ENCODE results near the gene VSTM2L. TPM values are rescaled to one million over a fixed set of nuclear protein-coding genes. Genes with fewer than 3 reads are reported as not detected.

VSTM2L gene
- total and polyA plus RNA-seq, 9 of the 15 experiments (the other 6 are each of a cell fraction or from before 2014, with no cell fraction given) = not detected

GRCh38 chr20:37876863-37877262 lies 26.1 kb upstream of the VSTM2L start (continued):
- TF ChIP-seq GTF3C2 (IDR thresholded peaks at IDR 0.05; ENCODE audit: borderline replicate concordance, extremely low read depth, insufficient read length) = no peak
- no peak for TF ChIP-seq ZBTB17 (CRISPR knock-in tag; IDR thresholded peaks at IDR 0.05)
- no peak for TF ChIP-seq ZNF444 (CRISPR knock-in tag; IDR thresholded peaks at IDR 0.05)
- TF ChIP-seq RBM25 (IDR thresholded peaks at IDR 0.05; ENCODE audit: low read depth, low read length, severe bottlenecking) = no peak

- Histone ChIP-seq H3K36me3 (ENCODE audit: control insufficient read depth, insufficient read depth, low read length) (no peaks in the 10 kb centered on the region), H3K4me1 (replicated peaks in 1 of 2; ENCODE audit: control insufficient read depth in 2 of 2, insufficient read depth in 2 of 2, low read length in 2 of 2) (peaks cover 10 to 11% of the 10 kb centered on the region in 2 experiments; a peak in 4 of 5 replicates), H2AFZ (ENCODE audit: low read depth, low read length) (no peak overlapping the region), H3K27me3 (ENCODE audit: control insufficient read depth in 2 of 2, insufficient read depth in 2 of 2, low read length in 2 of 2) (peaks cover 21 to 47% of the 10 kb centered on the region in 2 experiments), H3K79me2 (ENCODE audit: control insufficient read depth, insufficient read depth, low read length) (no peaks in the 10 kb centered on the region), H3K27ac (ENCODE audit: extremely low read depth, low read depth, low read length) (no peak overlapping the region), H3K9me1 (ENCODE audit: control insufficient read depth, insufficient read depth, low read length) (no peaks in the 10 kb centered on the region), H3K4me3 (no peak overlapping the region), H3K9ac (ENCODE audit: insufficient read depth in 1 of 2, low read depth in 2 of 2, low read length in 2 of 2) (no peak overlapping the region), H4K20me1 (replicated peaks; ENCODE audit: control insufficient read depth, insufficient read depth, low read length) (peaks cover 14% of the 10 kb centered on the region; the same call in 1 of the 2 replicates), H3K9me3 (replicated peaks; ENCODE audit: control insufficient read depth, insufficient read depth, low read depth, low read length) (no peaks in the 10 kb centered on the region), H3K4me2 (ENCODE audit: insufficient read depth, low read length) (no peak overlapping the region)
- in situ Hi-C loops (cut with MboI) (no loop called here), intact Hi-C loops (cut with micrococcal nuclease) (no loop called here)
- ChIA-PET POLR2A (interaction anchor here (1.5 kb wide), 1 partner anchor 9 kb away, joined by 4 read pairs; no protein-coding TSS in a partner anchor), CTCF (ENCODE audit: low intra/inter-chr PET ratio) (no interaction called here)
- no peak for ATAC-seq
- no peak for DNase-seq (ENCODE audit: extremely low read depth in 1 of 4, low spot score in 3 of 4)
- TF ChIP-seq SMARCB1 (IDR thresholded peaks at IDR 0.05; ENCODE audit: insufficient read length, low read depth) (no peak), TEAD1 (CRISPR knock-in tag; IDR thresholded peaks at IDR 0.05) (no peak), ADNP (tag; IDR thresholded peaks at IDR 0.05) (no peak), SMC3 (conservative IDR thresholded peaks at IDR 0.05; ENCODE audit: insufficient read depth, low read depth, low read length) (no peak), SMARCE1 (IDR thresholded peaks at IDR 0.05) (no peak), PCBP2 (IDR thresholded peaks at IDR 0.05; ENCODE audit: low read depth, low read length, poor library complexity, severe bottlenecking) (no peak), STAT5A (IDR thresholded peaks at IDR 0.05; ENCODE audit: borderline replicate concordance, low read length) (no peak), CCNT2 (IDR thresholded peaks at IDR 0.05; ENCODE audit: borderline replicate concordance, extremely low read depth, insufficient read length, low read depth, low read length) (no peak), USF1 (CRISPR knock-in tag; IDR thresholded peaks at IDR 0.05) (no peak)
- 5% methylated on average over 16 of the region's 20 CpGs for WGBS (ENCODE audit: insufficient coverage, low coverage, missing lambda C conversion rate)
- no peak for FAIRE-seq
- no TSS peak for BruUV-seq (replicated peaks)
Observed at GRCh38 chr20:37877832-37878772, 24.8 kb upstream of the VSTM2L start.

All from K562 (cell line).